NCI-H2227 treated with DMSO at 0.1 percent for 48 hours (cell line): ENCODE data around the gene VILL.
"Not testable (repeated sequence)": the region's sequence is repeated elsewhere in the genome, so short reads cannot be mapped to it uniquely, and the experiment has no call there.

Source experiments
- DNase-seq: peaks from one replicate; lab custom pipeline; 2025; lab: John Stamatoyannopoulos, UW

The VILL gene

DNA sequence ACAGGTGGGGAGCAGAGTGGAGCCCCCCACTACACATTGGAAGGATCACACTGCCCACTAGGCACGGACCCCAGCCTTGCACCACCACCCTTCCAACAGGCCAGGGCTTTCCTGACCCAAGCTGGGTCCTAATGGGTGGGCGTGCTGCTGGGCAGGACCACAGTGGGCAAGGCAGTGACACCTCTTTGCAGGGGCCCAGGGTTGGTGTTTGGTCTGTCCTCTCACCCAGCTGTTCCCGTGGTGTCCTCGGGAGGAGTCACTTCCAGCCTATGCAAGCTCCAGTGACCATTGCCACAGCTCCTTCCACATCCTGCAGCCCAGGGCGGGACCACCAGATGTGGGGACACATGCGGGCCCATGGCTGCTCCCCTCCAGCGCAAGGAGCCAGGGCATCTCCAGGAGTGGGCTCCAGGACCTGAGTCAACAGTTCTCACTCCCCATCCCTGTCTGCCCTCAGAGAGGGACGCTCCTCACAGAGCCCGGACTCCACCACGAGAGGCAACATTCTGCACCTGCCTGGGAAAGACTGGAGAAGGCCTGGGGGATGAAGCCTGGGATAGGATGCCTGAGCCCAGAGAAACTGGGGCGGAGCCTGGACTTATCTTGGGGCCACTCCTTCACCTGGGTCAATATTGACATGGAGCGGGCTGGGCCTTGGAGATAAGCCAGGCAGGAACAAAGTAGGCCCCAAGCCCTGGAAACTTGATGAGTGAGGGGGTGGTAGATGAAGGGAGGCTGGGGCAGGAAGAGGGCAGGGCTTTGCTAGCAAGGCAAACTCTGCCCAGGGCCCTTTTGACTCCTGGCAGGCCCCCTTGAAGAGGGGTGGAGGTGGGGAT lies 3.9 kb upstream of the VILL start:
- no peak for DNase-seq

DNA sequence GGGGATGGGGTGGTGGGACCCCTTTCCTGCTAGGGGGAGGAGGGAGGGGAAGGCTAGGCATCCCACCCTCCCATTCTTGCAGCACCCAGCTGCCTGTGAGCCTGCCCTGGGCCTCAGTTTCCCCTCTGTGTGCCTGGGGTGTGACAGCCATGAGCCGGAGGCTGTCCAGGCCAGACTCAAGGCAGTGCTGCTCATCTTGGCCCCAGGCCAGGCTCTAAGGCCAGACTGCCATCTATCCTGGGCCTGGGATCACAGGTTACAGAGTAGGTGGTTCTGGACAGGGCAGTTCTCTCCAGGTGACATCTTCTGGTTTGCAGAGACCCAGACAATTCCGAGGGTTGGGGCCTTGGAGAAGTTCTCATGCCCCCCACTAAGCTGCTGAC lies 3.3 kb upstream of the VILL start:
- no peak for DNase-seq

DNA sequence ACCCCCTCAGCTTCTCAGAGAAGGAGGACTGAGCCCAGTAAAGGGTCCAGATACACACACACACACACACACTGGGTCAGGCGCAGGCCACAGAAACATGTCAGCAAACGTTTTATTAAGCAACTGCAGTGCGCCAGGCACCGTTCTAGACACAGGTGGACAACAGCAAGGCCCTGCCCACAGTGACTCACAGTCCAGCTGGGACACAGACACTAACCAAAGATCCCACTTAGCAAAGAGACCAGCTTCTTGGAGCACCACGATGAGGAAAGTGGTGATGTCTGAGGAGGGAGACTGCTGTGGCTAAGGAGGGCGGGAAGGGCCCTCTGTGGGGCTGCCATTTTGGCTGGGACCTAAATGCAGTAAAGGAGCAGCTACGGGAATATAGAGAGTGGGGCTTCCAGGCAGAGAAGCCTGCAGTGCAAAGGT lies 2.8 kb upstream of the VILL start:
- no peak for DNase-seq

DNA sequence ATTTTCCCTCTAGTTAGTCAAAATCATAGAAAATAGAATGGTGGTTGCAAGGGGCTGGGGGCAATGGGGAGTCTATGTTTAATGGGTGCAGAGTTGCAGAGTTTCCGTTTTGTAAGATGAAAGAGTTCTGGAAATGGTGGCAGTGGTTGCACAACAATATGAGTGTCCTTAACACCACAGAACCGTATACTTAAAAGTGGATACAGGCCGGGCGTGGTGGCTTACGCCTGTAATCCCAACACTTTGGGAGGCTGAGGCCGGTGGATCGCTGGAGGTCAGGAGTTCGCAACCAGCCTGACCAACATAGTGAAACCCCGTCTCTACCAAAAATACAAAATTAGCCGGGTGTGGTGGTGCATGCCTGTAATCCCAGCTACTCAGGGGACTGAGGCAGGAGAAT lies 2.2 kb upstream of the VILL start:
- DNase-seq: not testable (repeated sequence)

DNA sequence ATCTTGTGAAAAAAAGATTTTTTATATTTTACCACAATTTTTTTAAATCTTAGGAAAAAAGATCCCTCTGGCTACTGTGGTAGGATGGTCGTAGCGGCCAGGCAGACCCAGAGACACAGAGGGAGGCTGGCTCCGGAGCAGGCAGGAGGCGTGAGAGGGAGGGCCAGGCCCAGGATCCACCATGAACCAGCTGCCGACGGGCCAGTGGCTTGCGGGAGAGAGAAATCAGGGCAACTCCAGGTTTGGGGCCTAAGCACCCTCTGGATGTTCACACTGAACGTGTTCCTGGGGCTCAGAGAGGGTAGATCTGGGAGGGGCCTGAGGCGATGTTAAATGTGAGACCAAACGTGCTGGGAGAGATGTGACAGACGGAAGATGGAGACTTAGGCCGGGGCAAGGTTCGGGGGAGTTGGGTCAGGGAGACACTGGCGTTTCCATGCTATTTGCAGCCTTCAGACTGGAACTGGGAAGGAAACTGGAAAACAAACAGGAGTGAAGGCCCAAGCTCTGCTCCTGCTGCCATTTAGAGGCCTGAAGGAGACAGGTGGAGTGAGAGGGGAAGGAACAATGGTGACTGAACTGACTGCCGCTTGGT lies 1.6 kb upstream of the VILL start:
- no peak for DNase-seq

DNA sequence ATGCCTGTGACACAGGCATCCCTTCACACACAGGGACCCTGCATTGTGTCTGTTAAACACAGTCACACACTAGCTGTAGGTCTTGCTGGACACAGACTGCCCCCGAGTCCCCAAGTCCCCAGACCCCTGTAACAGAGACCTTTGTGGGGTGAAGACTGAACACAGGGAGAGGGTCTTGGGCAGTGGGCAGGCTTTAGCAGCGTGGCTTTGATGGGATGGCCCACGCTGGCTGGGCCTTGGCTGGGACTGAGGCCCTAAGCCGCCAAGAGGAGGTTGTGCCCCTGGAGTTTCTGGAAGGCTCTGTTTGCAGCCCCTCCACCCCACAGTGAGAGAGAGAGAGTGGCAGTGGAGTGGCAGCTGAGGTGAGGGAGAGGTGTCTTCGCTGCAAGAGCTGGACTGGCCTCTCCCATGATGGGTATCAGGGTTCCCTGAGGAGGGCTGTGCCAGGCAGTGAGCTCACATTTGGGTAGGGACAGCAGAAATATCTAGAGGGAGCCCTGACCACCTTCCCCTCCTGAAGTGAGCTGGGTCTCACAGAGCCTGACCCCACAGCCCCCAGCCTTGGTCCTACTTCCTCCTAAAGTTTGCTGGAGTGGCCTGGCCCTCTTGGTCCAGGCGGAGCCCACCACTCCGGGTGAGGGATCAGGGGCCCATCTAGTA lies 635 bp upstream of the VILL start:
- DNase-seq: no peak

DNA sequence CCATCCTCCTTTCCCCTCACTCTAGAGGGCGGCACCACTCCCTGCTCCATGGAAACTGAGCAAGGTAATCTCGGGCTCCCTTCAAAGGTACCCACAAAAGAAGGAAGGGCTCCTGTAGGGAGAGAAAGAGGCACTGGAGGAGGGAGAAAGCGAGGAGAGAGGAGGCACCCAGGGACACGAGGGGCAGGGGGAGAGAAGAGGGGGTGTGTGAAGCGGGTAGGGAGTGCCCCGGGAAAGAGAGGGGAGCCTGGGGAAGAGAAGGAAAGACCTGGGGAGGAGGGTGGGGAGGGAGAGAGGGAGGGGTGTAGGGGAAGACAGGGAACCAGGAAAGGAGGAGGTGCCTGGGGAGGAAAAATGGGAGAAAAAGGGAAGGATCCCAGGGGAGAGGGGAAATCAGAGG lies 523 bp downstream of the VILL start:
- DNase-seq: no peak

DNA sequence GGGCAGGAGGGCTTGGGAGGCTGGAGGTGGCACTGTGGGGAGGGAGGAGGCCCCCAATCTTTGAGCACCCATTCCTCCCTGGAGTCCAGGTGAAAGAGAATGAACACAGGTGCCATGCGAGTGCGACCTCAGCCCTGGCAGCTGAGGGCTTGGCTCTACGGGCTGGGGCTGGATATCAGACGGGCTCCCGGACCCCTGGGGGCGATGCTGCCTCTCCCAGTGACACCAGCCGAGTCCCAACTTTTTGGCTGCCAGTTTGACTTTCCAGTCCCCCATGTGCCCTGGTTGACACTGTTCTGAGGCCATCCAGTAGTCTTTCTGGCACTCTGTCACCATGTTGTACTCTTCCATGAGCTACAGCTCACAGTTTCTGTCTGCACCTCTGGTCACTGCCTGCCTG lies 1.2 kb downstream of the VILL start:
- DNase-seq: no peak

DNA sequence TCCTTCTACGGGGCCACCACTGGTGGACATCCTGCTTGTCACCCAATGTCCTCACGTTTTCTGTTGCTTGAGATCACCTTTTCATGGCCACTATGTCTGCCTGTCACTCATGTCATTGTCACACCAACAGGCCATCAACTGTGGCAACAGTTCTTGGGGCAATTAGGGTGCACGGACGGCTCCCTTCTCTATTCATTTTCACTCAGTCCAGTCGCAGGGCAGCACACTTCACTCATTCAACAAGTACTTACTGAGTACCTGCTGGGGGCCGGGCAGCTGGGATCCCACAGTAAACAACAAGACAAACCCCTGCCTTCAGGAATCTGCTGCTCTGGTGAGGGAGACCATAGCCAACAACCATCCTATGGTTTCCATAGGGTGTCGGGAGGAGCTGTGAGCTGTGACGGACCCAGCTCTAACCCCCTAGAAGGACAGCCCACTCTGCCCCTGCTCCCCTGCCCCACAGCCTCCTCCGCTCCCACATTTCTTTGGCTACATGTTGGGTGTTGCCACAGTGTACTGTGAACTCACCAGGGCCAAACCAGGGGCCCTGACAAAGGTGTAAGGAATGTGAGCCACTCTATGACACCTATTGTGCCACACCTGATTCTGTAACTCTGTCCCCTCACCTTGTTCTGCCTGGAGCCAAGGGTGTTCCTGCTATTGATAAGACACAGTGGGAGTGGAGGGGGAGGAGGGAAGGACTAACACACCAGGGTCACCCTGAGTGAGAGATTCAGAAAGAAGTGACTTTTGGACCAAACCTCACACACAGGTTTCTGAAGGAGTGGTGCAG lies 1.9 kb downstream of the VILL start:
- DNase-seq: no peak

DNA sequence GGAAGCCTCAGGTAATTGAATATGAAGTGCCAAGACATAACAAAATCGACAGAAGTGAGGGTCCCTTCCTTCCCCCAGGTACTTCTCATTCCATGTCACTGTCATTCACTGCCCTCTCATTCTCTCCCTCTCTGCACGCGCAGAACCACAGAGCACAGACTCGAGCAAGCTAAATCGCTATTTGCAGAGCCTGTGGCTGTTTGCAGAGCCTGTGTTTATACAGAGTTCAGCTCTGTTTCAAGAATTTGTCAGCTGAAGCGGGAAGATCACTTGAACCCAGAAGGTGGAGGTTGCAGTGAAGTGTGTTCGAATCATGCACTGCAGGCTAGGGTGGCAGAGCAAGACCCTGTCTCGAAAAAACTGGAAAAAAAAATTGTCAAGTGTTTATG lies 2.5 kb downstream of the VILL start:
- no peak for DNase-seq

DNA sequence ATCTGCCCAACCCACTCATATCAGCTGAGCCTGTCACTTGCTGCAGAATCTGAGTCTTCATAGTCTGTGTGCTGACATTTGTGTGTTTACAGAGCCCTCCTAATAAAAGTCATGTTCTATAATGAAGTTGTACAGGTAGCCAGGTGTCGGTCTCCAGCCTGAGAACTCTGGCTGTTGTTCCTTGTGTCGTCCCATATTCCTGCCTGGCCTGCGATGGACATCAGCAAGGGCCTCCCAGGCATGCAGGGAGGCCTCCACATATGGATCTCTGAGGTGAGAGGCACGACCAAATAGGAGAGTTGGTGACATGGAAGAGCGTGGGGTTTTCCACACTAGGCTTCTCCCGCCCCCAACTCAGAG lies 2.9 kb downstream of the VILL start:
- no peak for DNase-seq

DNA sequence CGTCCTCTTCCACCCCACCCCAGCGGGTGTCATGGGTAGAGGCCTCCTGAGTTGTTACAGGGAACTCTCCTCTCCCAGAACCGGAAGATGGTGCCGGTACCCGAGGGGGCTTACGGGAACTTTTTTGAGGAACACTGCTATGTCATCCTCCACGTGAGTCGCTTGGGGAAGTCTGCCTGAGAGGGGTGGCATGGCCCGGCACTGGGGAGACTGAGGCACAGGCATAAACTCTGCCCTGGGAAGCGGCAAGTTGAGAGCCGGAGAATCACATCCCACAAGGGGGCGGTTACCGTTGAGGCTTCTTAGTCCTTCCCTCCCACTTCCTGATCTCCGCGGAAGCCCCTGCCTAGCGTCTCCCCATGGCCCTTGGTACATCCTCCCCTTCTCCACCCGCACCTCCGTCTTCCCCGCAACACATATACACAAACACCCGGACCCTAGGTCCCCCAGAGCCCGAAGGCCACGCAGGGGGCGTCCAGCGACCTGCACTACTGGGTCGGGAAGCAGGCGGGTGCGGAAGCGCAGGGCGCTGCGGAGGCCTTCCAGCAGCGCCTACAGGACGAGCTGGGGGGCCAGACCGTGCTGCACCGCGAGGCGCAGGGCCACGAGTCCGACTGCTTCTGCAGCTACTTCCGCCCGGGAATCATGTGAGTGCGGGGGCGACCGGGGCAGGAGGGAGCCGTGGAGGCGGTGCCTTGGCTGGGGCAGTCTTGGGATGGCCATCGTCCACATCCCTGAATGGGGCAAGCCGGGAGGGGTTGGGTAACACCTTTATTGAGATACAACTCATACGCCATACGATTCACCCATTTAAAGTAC lies 3.4 kb downstream of the VILL start:
- peak; percentile 9 for DNase-seq

DNA sequence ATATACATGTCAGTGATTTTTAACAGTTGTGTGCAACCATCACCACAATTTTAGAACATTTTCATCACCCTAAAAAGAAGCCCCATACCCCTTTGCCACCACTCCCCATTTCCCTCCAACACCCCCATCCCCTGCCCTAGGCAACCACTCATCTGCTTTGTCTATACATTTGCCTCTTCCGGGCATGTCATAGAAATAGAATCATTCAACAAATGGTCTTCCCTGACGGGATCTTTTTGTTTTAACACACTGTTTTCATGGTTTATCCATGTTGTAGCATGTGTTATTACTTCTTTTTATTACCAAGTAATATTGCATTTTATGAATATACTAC lies 4.0 kb downstream of the VILL start:
- DNase-seq: no peak

DNA sequence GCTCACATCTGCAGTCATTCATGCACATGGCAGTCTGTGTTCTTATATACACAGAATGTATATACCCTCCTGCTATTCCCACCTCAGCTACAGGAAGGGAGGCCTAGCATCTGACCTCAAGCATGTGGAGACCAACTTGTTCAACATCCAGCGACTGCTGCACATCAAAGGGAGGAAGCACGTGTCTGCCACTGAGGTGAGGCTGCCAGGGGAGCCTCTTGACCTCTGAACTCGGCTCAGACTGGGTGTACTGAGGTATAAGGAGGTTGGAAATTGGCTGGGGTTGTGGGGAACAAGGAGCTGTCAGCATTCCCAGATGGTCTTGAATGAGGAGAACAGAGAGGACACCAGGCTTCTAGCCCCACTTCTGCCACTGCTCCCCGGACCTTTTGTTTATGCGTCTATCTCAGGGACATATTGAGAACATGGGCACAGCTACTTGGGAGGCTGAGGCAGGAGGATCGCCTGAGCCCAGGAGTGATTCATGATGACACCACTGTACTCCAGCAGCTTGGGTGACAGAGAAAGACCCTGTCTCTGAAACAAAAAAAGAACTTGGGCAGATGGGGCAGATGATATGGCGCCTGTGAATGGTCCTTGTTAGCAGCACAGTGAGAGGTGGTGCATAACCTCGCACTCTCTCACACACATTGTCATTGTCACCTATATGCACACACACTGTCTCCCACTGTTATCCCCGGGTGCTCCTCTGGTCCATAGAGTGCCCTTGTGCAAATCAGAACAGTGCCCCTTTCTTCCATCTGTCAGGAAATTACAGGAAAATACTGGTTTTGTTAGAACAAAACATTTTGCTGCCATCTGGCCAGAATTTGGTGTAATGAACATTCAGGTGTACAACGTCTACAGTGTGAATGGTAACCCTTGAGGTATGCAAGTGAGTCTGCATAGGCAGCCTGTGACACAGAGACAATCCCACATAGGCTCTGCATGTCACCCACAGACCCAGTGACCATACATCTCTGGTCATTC lies 5.4 kb downstream of the VILL start:
- no peak for DNase-seq

DNA sequence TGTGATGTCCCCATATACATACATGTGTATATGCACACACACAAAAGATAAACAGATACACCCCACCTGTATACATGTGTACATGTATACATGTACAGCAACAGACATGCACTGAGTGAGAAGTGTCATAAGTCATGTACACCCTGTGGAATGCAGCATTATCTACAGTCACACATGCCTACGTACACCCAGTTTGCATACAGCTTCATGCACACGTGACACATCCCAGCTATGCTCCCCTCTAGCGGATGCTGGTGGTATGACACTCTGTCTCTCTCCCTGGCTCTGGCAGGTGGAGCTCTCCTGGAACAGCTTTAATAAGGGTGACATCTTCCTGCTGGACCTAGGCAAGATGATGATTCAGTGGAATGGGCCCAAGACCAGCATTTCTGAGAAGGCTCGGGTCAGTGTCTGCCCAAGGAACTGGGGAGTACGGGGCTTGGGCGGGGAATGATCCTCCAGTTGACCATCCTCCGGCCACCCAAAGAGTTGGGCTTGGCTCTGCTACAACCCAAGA lies 6.3 kb downstream of the VILL start:
- peak; percentile 13 for DNase-seq

DNA sequence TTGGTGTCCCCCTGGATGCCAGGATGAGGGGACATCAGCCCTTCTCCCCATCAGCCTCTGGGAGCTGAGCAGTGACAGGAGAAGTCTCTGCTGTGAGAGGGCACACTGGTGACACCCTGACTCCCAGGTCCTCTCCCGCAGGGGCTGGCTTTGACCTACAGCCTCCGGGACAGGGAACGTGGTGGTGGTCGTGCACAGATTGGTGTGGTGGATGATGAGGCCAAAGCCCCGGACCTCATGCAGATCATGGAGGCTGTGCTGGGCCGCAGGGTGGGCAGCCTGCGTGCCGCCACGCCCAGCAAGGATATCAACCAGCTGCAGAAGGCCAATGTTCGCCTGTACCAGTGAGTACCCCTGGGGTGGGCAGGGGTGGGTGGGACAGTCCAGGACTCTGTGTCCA lies 6.8 kb downstream of the VILL start:
- no peak for DNase-seq

DNA sequence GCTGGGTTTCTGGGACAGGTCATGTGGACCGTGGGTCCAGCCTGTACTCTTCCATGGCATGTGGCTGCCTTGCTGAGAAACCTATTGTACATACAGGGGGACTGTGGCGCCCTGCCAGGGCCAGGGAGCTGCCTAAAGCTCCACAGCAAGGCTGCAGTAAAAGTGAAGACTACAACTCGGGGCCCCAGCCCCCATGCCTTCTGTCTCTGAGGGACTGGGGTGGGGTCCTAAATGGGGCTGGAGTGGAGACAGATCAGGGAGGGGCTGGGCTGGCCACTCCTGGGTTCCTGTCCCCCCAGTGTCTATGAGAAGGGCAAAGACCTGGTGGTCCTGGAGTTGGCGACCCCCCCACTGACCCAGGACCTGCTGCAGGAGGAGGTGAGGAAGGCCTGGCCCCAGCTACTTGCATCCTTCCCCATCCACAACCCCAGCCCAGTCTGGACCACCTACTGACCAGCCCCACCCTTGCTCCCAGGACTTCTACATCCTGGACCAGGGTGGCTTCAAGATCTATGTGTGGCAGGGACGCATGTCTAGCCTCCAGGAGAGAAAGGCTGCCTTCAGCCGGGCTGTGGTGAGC lies 7.3 kb downstream of the VILL start:
- DNase-seq: no peak

DNA sequence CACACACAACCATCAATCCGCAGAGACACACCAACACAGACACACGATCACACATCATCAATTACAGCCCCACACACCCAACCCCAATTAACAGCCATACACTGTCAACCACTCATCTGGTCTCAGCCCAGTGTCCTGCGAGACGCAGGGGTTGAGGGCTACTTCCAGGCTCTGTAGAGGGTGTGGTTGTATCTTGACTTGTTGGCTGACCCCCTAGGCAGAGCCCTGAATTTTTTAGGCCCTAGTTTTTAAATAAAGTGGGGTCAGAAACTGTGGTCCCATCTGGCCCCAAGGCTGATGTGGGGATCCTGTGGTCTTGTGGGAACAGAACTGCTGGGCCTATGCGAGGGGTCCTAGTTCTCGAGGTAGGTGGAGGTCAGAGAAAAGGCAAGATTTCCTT lies 9.2 kb downstream of the VILL start:
- no peak for DNase-seq

DNA sequence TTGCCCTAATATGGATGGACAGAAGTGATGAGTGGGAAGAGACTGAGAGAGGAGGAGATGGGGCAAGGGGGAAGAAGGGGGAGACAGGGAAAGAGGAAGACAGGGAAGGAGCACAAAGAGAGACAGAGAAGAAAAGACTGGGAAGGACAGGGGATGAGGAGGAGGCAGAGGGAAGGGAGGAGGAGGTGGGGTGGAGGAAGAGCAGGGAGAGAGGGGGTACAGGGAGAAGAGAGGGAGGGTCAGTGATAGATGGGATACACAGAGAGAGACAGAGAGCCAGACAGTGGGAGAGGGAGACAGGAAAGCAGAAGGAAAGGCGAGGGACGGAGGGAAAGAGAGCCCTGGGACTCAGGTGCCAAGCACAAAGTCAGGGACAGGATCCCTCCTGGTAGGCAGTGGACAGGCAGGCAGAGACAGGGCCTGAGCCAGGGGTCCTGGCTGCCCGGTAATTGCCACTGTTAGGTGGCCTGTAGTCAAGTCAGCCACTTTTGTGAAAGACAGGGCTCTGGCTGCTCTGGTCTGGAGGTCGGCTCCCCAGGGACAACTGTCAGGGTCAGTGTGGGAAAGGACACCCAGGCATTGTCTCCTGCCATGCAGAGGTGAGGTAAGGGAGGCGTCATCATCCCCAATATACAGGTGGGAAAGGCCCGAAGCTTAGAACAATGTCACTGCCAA lies 9.8 kb downstream of the VILL start:
- no peak for DNase-seq
